ENCODE data around the gene HSPH1. TPM values are rescaled to one million over a fixed set of nuclear protein-coding genes. Genes with fewer than 3 reads are reported as not detected.

HSPH1 gene
- total RNA-seq, 2 donors from 2014 or later: 143 to 153 TPM

- peaks cover 67% of the 10 kb centered on the region for H3K27me3 Mint-ChIP-seq
- ATAC-seq: no peak
- H3K27ac Mint-ChIP-seq: no peak overlapping the region
- peaks cover 5% of the 10 kb centered on the region for H3K4me1 Mint-ChIP-seq
- peaks cover 2% of the 10 kb centered on the region for H3K36me3 Mint-ChIP-seq (ENCODE audit: low read depth)
- H3K9me3 ChIP-seq (ENCODE audit: control insufficient read depth, low read length, poor library complexity, severe bottlenecking): no peaks in the 10 kb centered on the region
- DNase-seq: no peak
- H3K4me3 Mint-ChIP-seq: no peak overlapping the region
Observed at GRCh38 chr13:31093145-31093885, 68.4 kb downstream of the HSPH1 start.

DNA sequence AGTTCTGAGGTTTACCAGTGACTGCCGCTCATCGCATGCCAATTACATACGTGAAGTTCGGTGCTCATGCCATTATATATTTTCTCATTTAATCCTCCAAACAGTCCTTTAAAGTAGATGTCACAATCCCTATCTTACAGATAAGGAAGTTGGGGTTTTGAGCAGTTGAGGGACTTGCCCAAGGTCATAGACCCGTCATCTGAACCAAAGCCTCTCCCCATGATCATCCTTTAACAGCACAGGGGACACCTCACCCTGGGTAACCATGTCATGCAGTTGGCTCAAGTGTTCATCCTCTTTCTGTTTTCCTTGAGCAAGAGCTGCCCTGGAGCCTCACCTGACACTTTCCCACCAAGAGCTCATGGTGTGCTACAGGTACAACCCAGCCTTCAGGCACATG lies 69.1 kb downstream of the HSPH1 start:
- no peak for ATAC-seq
- H3K36me3 Mint-ChIP-seq (ENCODE audit: low read depth): peaks cover 2% of the 10 kb centered on the region
- no peak for DNase-seq
- peaks cover 5% of the 10 kb centered on the region for H3K4me1 Mint-ChIP-seq
- H3K27me3 Mint-ChIP-seq: peaks cover 61% of the 10 kb centered on the region
- H3K27ac Mint-ChIP-seq: no peak overlapping the region
- no peaks in the 10 kb centered on the region for H3K9me3 ChIP-seq (ENCODE audit: control insufficient read depth, low read length, poor library complexity, severe bottlenecking)
- H3K4me3 Mint-ChIP-seq: no peak overlapping the region

GRCh38 chr13:31090961-31091624 lies 70.6 kb downstream of the HSPH1 start:
- H3K27me3 Mint-ChIP-seq: peaks cover 64% of the 10 kb centered on the region
- no peaks in the 10 kb centered on the region for H3K9me3 ChIP-seq (ENCODE audit: control insufficient read depth, low read length, poor library complexity, severe bottlenecking)
- H3K4me3 Mint-ChIP-seq: no peak overlapping the region
- ATAC-seq: no peak
- no peak overlapping the region for H3K27ac Mint-ChIP-seq
- H3K4me1 Mint-ChIP-seq: peaks cover 6% of the 10 kb centered on the region
- DNase-seq: no peak
- peaks cover 2% of the 10 kb centered on the region for H3K36me3 Mint-ChIP-seq (ENCODE audit: low read depth)

GRCh38 chr13:31090096-31090495 lies 71.6 kb downstream of the HSPH1 start:
- H3K4me3 Mint-ChIP-seq: no peak overlapping the region
- H3K36me3 Mint-ChIP-seq (ENCODE audit: low read depth): peaks cover 2% of the 10 kb centered on the region
- ATAC-seq (no peak), DNase-seq (no peak)
- H3K27ac Mint-ChIP-seq: no peak overlapping the region
- no peaks in the 10 kb centered on the region for H3K9me3 ChIP-seq (ENCODE audit: control insufficient read depth, low read length, poor library complexity, severe bottlenecking)
- H3K27me3 Mint-ChIP-seq: peaks cover 56% of the 10 kb centered on the region
- H3K4me1 Mint-ChIP-seq: peaks cover 6% of the 10 kb centered on the region

GRCh38 chr13:31089649-31090048 lies 72.1 kb downstream of the HSPH1 start:
- Mint-ChIP-seq H3K27me3 (peaks cover 52% of the 10 kb centered on the region), H3K4me3 (no peak overlapping the region), H3K4me1 (peaks cover 6% of the 10 kb centered on the region), H3K36me3 (ENCODE audit: low read depth) (peaks cover 2% of the 10 kb centered on the region), H3K27ac (no peak overlapping the region)
- DNase-seq (no peak), ATAC-seq (no peak)
- no peaks in the 10 kb centered on the region for H3K9me3 ChIP-seq (ENCODE audit: control insufficient read depth, low read length, poor library complexity, severe bottlenecking)

GRCh38 chr13:31088826-31089420 lies 72.8 kb downstream of the HSPH1 start:
- H3K36me3 Mint-ChIP-seq (ENCODE audit: low read depth): peaks cover 4% of the 10 kb centered on the region
- DNase-seq (no peak), ATAC-seq (no peak)
- peaks cover 6% of the 10 kb centered on the region for H3K4me1 Mint-ChIP-seq
- no peak overlapping the region for H3K27ac Mint-ChIP-seq
- no peaks in the 10 kb centered on the region for H3K9me3 ChIP-seq (ENCODE audit: control insufficient read depth, low read length, poor library complexity, severe bottlenecking)
- peaks cover 50% of the 10 kb centered on the region for H3K27me3 Mint-ChIP-seq
- no peak overlapping the region for H3K4me3 Mint-ChIP-seq

Other genes starting within 250 kb of the HSPH1 start
- gene TEX26, start 229.2 kb downstream of the HSPH1 start, total RNA-seq: not detected
- 1 to 10 TPM; 5.0 to 6.2 TPM for gene B3GLCT, start 38.1 kb upstream of the HSPH1 start, total RNA-seq

All from T-helper 17 cell (primary cell).